GM19467 (cell line): ENCODE data around the gene RAB7A.

Experiments
- ATAC-seq: cut with Tn5 transposase; IDR thresholded peaks from one replicate; pipeline ENCODE4 v1.9.1; 2021; ENCODE audit warnings: mild to moderate bottlenecking, moderate library complexity; ENCODE audit not compliant: unreplicated experiment

RAB7A gene

GRCh38 chr3:128787256-128788253 is 61.6 kb downstream of the RAB7A start:
- ATAC-seq: no peak

GRCh38 chr3:128788268-128788869 is 62.4 kb downstream of the RAB7A start:
- ATAC-seq: no peak

- ATAC-seq: no peak
Observed at GRCh38 chr3:128794067-128794768, 68.2 kb downstream of the RAB7A start.

- peak; percentile 74 for ATAC-seq
Observed at GRCh38 chr3:128794770-128795649, 69.0 kb downstream of the RAB7A start.

GRCh38 chr3:128799653-128800052 is 73.7 kb downstream of the RAB7A start:
- no peak for ATAC-seq

- no peak for ATAC-seq
Observed at GRCh38 chr3:128800241-128801187, 74.5 kb downstream of the RAB7A start.

- no peak for ATAC-seq
Observed at GRCh38 chr3:128801779-128802380, 75.9 kb downstream of the RAB7A start.

- ATAC-seq: no peak
Observed at GRCh38 chr3:128803307-128803706, 77.3 kb downstream of the RAB7A start.

GRCh38 chr3:128804017-128804810 is 78.2 kb downstream of the RAB7A start:
- ATAC-seq: peak; percentile 73

- no peak for ATAC-seq
Observed at GRCh38 chr3:128804811-128805155, 78.8 kb downstream of the RAB7A start.

- no peak for ATAC-seq
Observed at GRCh38 chr3:128805772-128806171, 79.8 kb downstream of the RAB7A start.

GRCh38 chr3:128806588-128806987 is 80.6 kb downstream of the RAB7A start:
- no peak for ATAC-seq

GRCh38 chr3:128807186-128807830 is 81.3 kb downstream of the RAB7A start:
- ATAC-seq: no peak

GRCh38 chr3:128808672-128809071 is 82.7 kb downstream of the RAB7A start:
- no peak for ATAC-seq

GRCh38 chr3:128813097-128813496 is 87.1 kb downstream of the RAB7A start:
- ATAC-seq: no peak

GRCh38 chr3:128814060-128814459 is 88.1 kb downstream of the RAB7A start:
- no peak for ATAC-seq

- no peak for ATAC-seq
Observed at GRCh38 chr3:128814519-128815317, 88.7 kb downstream of the RAB7A start.
